Measurements from ENCODE around the gene ZNF181. TPM values are rescaled to one million over a fixed set of nuclear protein-coding genes. Genes with fewer than 3 reads are reported as not detected.
A peak's percentile ranks its signal among the peaks of the same experiment; 100 is the strongest.

ZNF181 gene
- total RNA-seq, 1 donor from 2014 or later, result 25.5 TPM

DNA sequence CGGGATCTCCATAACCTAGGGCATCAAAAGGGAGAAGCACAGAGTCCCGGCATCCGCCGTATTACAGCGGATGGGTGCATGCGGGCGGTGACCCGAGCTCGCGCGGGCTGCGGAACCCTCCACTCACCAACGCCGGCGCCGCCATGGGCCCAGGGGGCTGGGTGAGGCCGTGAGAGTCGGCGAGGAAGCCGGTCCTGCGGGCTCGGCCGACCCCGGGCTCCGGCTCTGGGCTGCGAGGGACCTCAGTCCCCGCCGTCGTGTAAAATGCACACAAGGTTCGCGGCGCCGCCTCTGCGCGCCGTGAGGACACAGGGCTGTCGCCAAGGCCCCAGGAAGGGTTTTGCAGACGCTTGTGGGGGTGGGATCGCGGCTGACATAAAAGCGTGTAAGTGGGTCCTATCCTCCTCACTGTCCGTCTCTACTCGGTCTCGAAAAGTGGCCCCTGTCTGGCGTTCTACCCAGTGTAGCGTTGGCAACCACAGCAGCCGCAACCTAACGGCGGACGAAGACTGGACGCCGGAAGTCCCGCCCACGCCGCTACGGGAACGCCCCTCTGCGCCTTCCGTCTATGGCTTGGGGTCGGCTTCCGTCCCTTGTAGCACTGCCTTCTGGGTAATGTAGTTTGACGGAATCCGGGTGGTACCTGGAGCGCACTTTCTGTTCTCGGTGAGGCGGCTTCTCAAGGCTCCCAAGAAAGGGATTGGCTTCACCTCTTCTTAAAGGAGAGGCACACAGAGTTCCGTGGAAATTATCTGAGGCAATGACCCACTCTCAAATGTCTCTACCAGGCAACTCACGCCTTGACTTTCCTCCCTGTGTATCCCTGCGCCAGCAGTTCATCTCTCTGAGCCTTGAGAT is 38.9 kb downstream of the ZNF181 start, which contains the start of gene ZNF599:
Gene ZNF599 (minus strand): TSS at position 519 of the 858 bp plus-strand sequence. CDS start 374 bp downstream, at position 145.
- no peaks in the 10 kb centered on the region for H3K9me3 ChIP-seq
- TF ChIP-seq CTCF (IDR thresholded peaks at IDR 0.05) (no peak), POLR2A (IDR thresholded peaks at IDR 0.05) (peak in 1 of 2 donors; percentile 70), POLR2AphosphoS5 (IDR thresholded peaks at IDR 0.05; ENCODE audit: insufficient read depth in 1 of 2, low read depth in 1 of 2) (peak; percentile 92 to 97)
- intact Hi-C loops (cut with DNase I), result no loop called here
- peak within 1 kb of the TSS; percentile 76 for H3K27ac ChIP-seq
- DNase-seq (ENCODE audit: extremely low spot score in 2 of 2), result peak in 1 of 2 donors; percentile 88
- H3K27me3 ChIP-seq, result no peaks in the 10 kb centered on the region
- peaks cover 12% of the 10 kb centered on the region for H3K4me1 ChIP-seq
- peak within 1 kb of the TSS; percentile 86 to 89 for H3K4me3 ChIP-seq
- peaks cover 0 to 14% of the 10 kb centered on the region in 2 donors for H3K36me3 ChIP-seq

DNA sequence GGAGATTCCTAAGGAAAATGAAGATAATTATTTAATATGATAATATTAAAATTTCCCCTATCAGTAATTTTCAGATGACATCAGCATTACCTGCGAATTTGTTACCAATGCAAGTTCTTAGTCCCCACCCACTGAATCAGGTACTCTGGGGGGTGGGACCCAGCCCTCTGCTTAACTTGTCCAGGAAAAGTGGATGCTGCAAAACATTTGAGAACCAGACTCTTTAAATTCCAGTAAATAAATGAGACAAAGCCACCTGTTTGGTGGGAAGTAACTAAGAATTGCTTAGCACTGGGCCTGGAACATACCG is 39.5 kb downstream of the ZNF181 start:
- DNase-seq (ENCODE audit: extremely low spot score in 2 of 2), result peak in 1 of 2 donors; percentile 80
- H3K27ac ChIP-seq, result peak overlapping the region; percentile 76
- peak overlapping the region; percentile 86 to 89 for H3K4me3 ChIP-seq
- intact Hi-C loops (cut with DNase I), result no loop called here
- no peaks in the 10 kb centered on the region for H3K9me3 ChIP-seq
- H3K4me1 ChIP-seq, result peaks cover 12% of the 10 kb centered on the region
- no peak for TF ChIP-seq POLR2A (IDR thresholded peaks at IDR 0.05)
- peaks cover 0 to 9% of the 10 kb centered on the region in 2 donors for H3K36me3 ChIP-seq
- H3K27me3 ChIP-seq, result no peaks in the 10 kb centered on the region

DNA sequence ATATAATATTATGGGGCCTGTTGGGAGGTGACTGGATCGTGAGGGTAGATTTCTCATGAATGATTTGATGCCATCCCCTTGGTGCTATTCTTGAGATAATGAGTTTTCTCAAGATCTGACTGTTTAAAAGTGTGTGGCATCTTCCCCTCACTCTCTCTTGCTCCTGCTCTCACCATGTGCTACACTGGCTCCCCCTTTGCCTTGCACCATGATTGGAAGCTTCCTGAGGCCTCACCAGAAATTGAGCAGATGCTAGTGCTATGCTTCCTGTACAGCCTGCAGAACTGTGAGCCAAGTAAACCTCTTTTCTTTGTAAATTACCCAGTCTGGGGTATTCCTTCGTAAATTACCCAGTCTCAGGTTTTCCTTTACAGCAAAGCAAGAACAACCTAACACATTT is 40.8 kb downstream of the ZNF181 start:
- DNase-seq (ENCODE audit: extremely low spot score in 2 of 2), result no peak
- Histone ChIP-seq H3K9me3 (no peaks in the 10 kb centered on the region), H3K4me1 (peaks cover 12% of the 10 kb centered on the region), H3K27ac (no peak overlapping the region), H3K36me3 (no peaks in the 10 kb centered on the region), H3K4me3 (no peak overlapping the region), H3K27me3 (no peaks in the 10 kb centered on the region)
- intact Hi-C loops (cut with DNase I), result no loop called here
- no peak for TF ChIP-seq CTCF (IDR thresholded peaks at IDR 0.05)
- TF ChIP-seq POLR2AphosphoS5 (IDR thresholded peaks at IDR 0.05; ENCODE audit: insufficient read depth in 1 of 2, low read depth in 1 of 2), result no peak
- no peak for TF ChIP-seq POLR2A (IDR thresholded peaks at IDR 0.05)

DNA sequence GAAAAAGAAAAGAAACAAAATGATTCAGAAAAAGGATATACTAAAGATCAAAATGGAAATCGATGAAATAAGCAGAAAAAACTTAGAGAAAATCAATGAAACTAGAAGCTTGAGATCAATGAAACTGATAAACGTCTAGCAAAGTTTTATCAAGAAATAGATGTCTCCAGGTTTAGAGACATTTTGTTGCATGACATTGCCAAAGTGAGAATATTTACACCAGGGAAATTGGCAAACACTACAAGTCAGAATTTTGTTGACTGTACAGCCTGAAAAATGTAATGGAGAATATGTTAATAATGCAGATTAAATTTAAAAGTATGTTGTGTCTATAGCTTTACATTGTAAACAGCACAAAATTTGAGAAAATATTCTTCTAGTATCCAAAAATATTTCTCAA is 44.3 kb downstream of the ZNF181 start:
- H3K27me3 ChIP-seq, result no peaks in the 10 kb centered on the region
- intact Hi-C loops (cut with DNase I), result no loop called here
- H3K36me3 ChIP-seq, result no peaks in the 10 kb centered on the region
- no peak overlapping the region for H3K4me3 ChIP-seq
- TF ChIP-seq POLR2AphosphoS5 (IDR thresholded peaks at IDR 0.05; ENCODE audit: insufficient read depth in 1 of 2, low read depth in 1 of 2) (no peak), POLR2A (IDR thresholded peaks at IDR 0.05) (no peak), CTCF (IDR thresholded peaks at IDR 0.05) (no peak)
- no peak for DNase-seq (ENCODE audit: extremely low spot score in 2 of 2)
- no peaks in the 10 kb centered on the region for H3K9me3 ChIP-seq
- H3K27ac ChIP-seq, result no peak overlapping the region
- no peaks in the 10 kb centered on the region for H3K4me1 ChIP-seq

- TF ChIP-seq CTCF (IDR thresholded peaks at IDR 0.05) (no peak), POLR2A (IDR thresholded peaks at IDR 0.05) (no peak), POLR2AphosphoS5 (IDR thresholded peaks at IDR 0.05; ENCODE audit: insufficient read depth in 1 of 2, low read depth in 1 of 2) (no peak)
- intact Hi-C loops (cut with DNase I), result no loop called here
- H3K27me3 ChIP-seq, result no peaks in the 10 kb centered on the region
Measured at GRCh38 chr19:34779652-34780051, 45.6 kb downstream of the ZNF181 start.

More at GRCh38 chr19:34779652-34780051, 45.6 kb downstream of the ZNF181 start:
- Histone ChIP-seq H3K4me3 (no peak overlapping the region), H3K4me1 (no peaks in the 10 kb centered on the region), H3K27ac (no peak overlapping the region), H3K9me3 (no peaks in the 10 kb centered on the region), H3K36me3 (no peaks in the 10 kb centered on the region)
- DNase-seq (ENCODE audit: extremely low spot score in 2 of 2), result no peak
